HepG2 (cell line): ENCODE data around the gene GRIK3. TPM values are rescaled to one million over a fixed set of nuclear protein-coding genes. Genes with fewer than 3 reads are reported as not detected.

Source experiments
- ATAC-seq: fragments of 200-7000 bp; cut with Tn5 transposase; 3 replicates; pipeline ENCODE4 v1.9.1; 2020; ENCODE audit warnings: mild to moderate bottlenecking, moderate library complexity
- BruUV-seq: library from RNA; stranded (reverse); fragments of 400-500 nt; replicated peaks from 2 replicates; lab custom pipeline; 2021; lab: Mats Ljungman, UMichigan
- CTCF ChIA-PET: fragments of 300-600 bp; formaldehyde crosslinking; extraction: SDS; loops from one replicate; lab custom pipeline; 2021; ENCODE audit warnings: low total read pairs, inconsistent platforms, low intra/inter-chr PET ratio; lab: Yijun Ruan, JAX
- POLR2A ChIA-PET: fragments of 350-600 bp; sonication (Branson Sonifier 250); formaldehyde crosslinking; loops from one replicate; lab custom pipeline; 2020; ENCODE audit warnings: antibody characterized with exemption, inconsistent platforms; lab: Yijun Ruan, JAX
- DNase-seq: peaks from one replicate; pipeline ENCODE4 v3.0.0-alpha.2; 2015; ENCODE audit warnings: low spot score
- FAIRE-seq: peaks from 3 replicates; lab custom pipeline; 2011; peaks lifted over from hg19 to GRCh38; lab: Jason Lieb, UNC
- H2AFZ ChIP-seq: one replicate; pipeline ENCODE4 v1.6.1; 2011; ENCODE audit warnings: low read length, inconsistent platforms
- H3K27ac ChIP-seq: fragments of 300-600 bp; 3 replicates; pipeline ENCODE4 v1.8.0; 2011; ENCODE audit warnings: mixed run types, mild to moderate bottlenecking, mixed read lengths, low read length, inconsistent platforms; ENCODE audit not compliant: insufficient read depth; ENCODE audit errors: extremely low read length
- H3K27me3 ChIP-seq, 2 experiments: fragments of 200-600 bp in 1 of 2; 2 replicates in 1 of 2; 3 replicates in 1 of 2; pipeline versions ENCODE4 v1.6.0 to v1.8.0; 2011; ENCODE audit warnings: low read length in 2 of 2, mild to moderate bottlenecking in 2 of 2, moderate library complexity in 2 of 2, inconsistent platforms in 1 of 2; ENCODE audit not compliant: insufficient read depth in 2 of 2, control insufficient read depth in 1 of 2
- H3K36me3 ChIP-seq, 2 experiments: fragments of 200-600 bp in 1 of 2; replicated peaks in 1 of 2; 2 replicates in 1 of 2; 3 replicates in 1 of 2; pipeline versions ENCODE4 v1.5.1 to v1.8.0; 2011; ENCODE audit warnings: low read length in 2 of 2, inconsistent platforms in 1 of 2; ENCODE audit not compliant: insufficient read depth in 2 of 2, control insufficient read depth in 1 of 2
- H3K4me1 ChIP-seq: 2 replicates; pipeline ENCODE4 v1.5.1; 2012; ENCODE audit warnings: low read length, inconsistent platforms; ENCODE audit not compliant: insufficient read depth
- H3K4me2 ChIP-seq: 2 replicates; pipeline ENCODE4 v1.6.0; 2011; ENCODE audit warnings: low read depth, low read length, inconsistent platforms
- H3K4me3 ChIP-seq, 3 experiments: fragments of 200-600 bp in 1 of 3; sonication (generic), shearing (Covaris generic) in 1 of 3; replicated peaks in 1 of 3; 2 replicates each; pipeline ENCODE4 v1.5.1; 2011 to 2016; ENCODE audit warnings: low read length in 3 of 3, inconsistent platforms in 2 of 3, low read depth in 2 of 3, mild to moderate bottlenecking in 2 of 3, control low read depth in 1 of 3, mixed read lengths in 1 of 3; ENCODE audit not compliant: insufficient read depth in 1 of 3
- H3K79me2 ChIP-seq: one replicate; pipeline ENCODE4 v1.6.1; 2011; ENCODE audit warnings: low read length, inconsistent platforms; ENCODE audit not compliant: insufficient read depth
- H3K9ac ChIP-seq: 2 replicates; pipeline ENCODE4 v1.6.0; 2011; ENCODE audit warnings: mild to moderate bottlenecking, low read depth, low read length, inconsistent platforms; ENCODE audit not compliant: insufficient read depth
- H3K9me3 ChIP-seq: 2 replicates; pipeline ENCODE4 v1.5.1; 2012; ENCODE audit warnings: mild to moderate bottlenecking, low read length
- H4K20me1 ChIP-seq: 2 replicates; pipeline ENCODE4 v1.6.0; 2011; ENCODE audit warnings: inconsistent platforms, mild to moderate bottlenecking, low read length, moderate library complexity; ENCODE audit not compliant: insufficient read depth
- FOXK1 ChIP-seq: sonication (generic); formaldehyde crosslinking; IDR thresholded peaks from 2 replicates; pipeline ENCODE4 v1.4.0; 2020; ENCODE audit warnings: low read depth, missing genetic modification reagents, borderline replicate concordance
- NONO ChIP-seq, 2 experiments: fragments of 450-650 bp in 1 of 2; sonication (generic) in 1 of 2; formaldehyde crosslinking in 1 of 2; IDR thresholded peaks in 1 of 2; conservative IDR thresholded peaks in 1 of 2; 2 replicates each; pipeline versions ENCODE4 v1.6.1 to v1.8.0; 2017 to 2022; ENCODE audit warnings: mild to moderate bottlenecking in 1 of 2, missing genetic modification reagents in 1 of 2, moderate library complexity in 1 of 2
- NR2F1 ChIP-seq, 2 experiments: fragments of 450-650 bp in 1 of 2; formaldehyde crosslinking in 1 of 2; IDR thresholded peaks; 2 replicates each; pipeline versions ENCODE4 v1.5.0 to v1.6.1; 2016 to 2020; ENCODE audit warnings: mild to moderate bottlenecking in 1 of 2, missing compliant biosample characterization in 1 of 2, missing genetic modification reagents in 1 of 2, moderate library complexity in 1 of 2
- PRDM4 ChIP-seq: sonication (generic); formaldehyde crosslinking; IDR thresholded peaks from 2 replicates; pipeline ENCODE4 v1.9.0; 2021; ENCODE audit warnings: missing genetic modification reagents, borderline replicate concordance
- STAT5B ChIP-seq: sonication (generic); formaldehyde crosslinking; IDR thresholded peaks from 2 replicates; pipeline ENCODE4 v1.4.0; 2020; ENCODE audit warnings: missing genetic modification reagents
- ZNF761 ChIP-seq: sonication (generic); formaldehyde crosslinking; conservative IDR thresholded peaks from 2 replicates; pipeline ENCODE4 v1.4.0; 2020; ENCODE audit warnings: mild to moderate bottlenecking, missing genetic modification reagents
- WGBS: methylation state at CpG from one replicate; pipeline ENCODE4 v1.1.6; 2017; ENCODE audit warnings: low lambda C conversion rate; 5-methylcytosine and 5-hydroxymethylcytosine counted together
- in situ Hi-C: cut with HindIII; loops from 2 replicates; pipeline ENCODE4 v1.10.0; 2017; ENCODE audit warnings: low pct_unique_long_range_greater_than_20kb; ENCODE audit not compliant: extremely low pct_ligation_motif_present
- intact Hi-C: fragments of 100-400 bp; cut with micrococcal nuclease; formaldehyde crosslinking; loops from one replicate; pipeline ENCODE4 v1.10.0; 2022; ENCODE audit not compliant: unreplicated experiment
- polyA plus RNA-seq, 8 experiments: library from polyadenylated mRNA; depleted of rRNA in 3 of 8; stranded (reverse) in 7 of 8; unstranded in 1 of 8; fragments of >200 nt; fragmentation: Illumina TruSeq in 4 of 8; extraction: Trizol in 4 of 8; gene quantifications; 2 replicates each; pipeline versions ENCODE4 v1.2.1 to v1.2.3, GENCODE V29; 2011 to 2016; ENCODE audit warnings: low read depth in 4 of 8, missing spikeins in 1 of 8, mixed read lengths in 1 of 8; ENCODE audit not compliant: insufficient read depth in 1 of 8
- total RNA-seq, 5 experiments: library from RNA; depleted of rRNA; stranded (reverse); fragments of >200 nt; fragmentation: Illumina TruSeq; extraction: Trizol; gene quantifications; 2 replicates each; pipeline ENCODE4 v1.2.3, GENCODE V29; 2016; ENCODE audit warnings: low read depth in 1 of 5

The GRIK3 gene
- total and polyA plus RNA-seq, 2 of the 13 experiments (the other 11 are each of a cell fraction or from before 2014, with no cell fraction given): not detected

GRCh38 chr1:36748466-36748865 is 285.8 kb downstream of the GRIK3 start:
- Histone ChIP-seq H3K36me3 (no peaks in the 10 kb centered on the region), H4K20me1 (0 out of 2 replicates have a peak, but pooled peaks cover 3% of the 10 kb centered on the region), H3K27me3 (peaks cover 2 to 23% of the 10 kb centered on the region in 2 experiments; a peak in 4 of 5 replicates), H3K27ac (no peak overlapping the region), H3K4me1 (peaks cover 16% of the 10 kb centered on the region), H3K9me3 (no peaks in the 10 kb centered on the region), H3K4me3 (no peak overlapping the region), H3K79me2 (no peaks in the 10 kb centered on the region), H2AFZ (no peak overlapping the region), H3K9ac (no peak overlapping the region), H3K4me2 (no peak overlapping the region)
- DNase-seq (no peak), ATAC-seq (no peak), FAIRE-seq (no peak)
- intact Hi-C loops (no loop called here), in situ Hi-C loops (no loop called here)
- BruUV-seq: no TSS peak
- TF ChIP-seq NR2F1 (CRISPR knock-in tag; IDR thresholded peaks at IDR 0.05): no peak
- no peak for TF ChIP-seq PRDM4 (CRISPR knock-in tag)
- no peak for TF ChIP-seq NONO (IDR thresholded peaks at IDR 0.05)
- TF ChIP-seq NONO (CRISPR knock-in tag; conservative IDR thresholded peaks at IDR 0.05): no peak
- no peak for TF ChIP-seq ZNF761
- TF ChIP-seq STAT5B: no peak
- no peak for TF ChIP-seq FOXK1 (CRISPR knock-in tag)
- WGBS: 5% methylated on average over 7 of the region's 7 CpGs
- CTCF ChIA-PET: no interaction called here
- POLR2A ChIA-PET: no interaction called here
